ENCODE measurements around the gene HLA-DQB1.
"Not testable (repeated sequence)": the region's sequence is repeated elsewhere in the genome, so short reads cannot be mapped to it uniquely, and the experiment has no call there.

Gene HLA-DQB1

GRCh38 chr6:32659856-32660595 lies 6.4 kb downstream of the HLA-DQB1 start:
- no peak for DNase-seq

GRCh38 chr6:32658268-32658897 lies 8.1 kb downstream of the HLA-DQB1 start:
- no peak for DNase-seq

GRCh38 chr6:32657819-32658218 lies 8.6 kb downstream of the HLA-DQB1 start:
- DNase-seq = not testable (repeated sequence)

- DNase-seq = not testable (repeated sequence)
Observed at GRCh38 chr6:32657329-32657728, 9.1 kb downstream of the HLA-DQB1 start.

- no peak for DNase-seq
Observed at GRCh38 chr6:32655203-32655710, 11.2 kb downstream of the HLA-DQB1 start.

- no peak for DNase-seq
Observed at GRCh38 chr6:32645047-32645703, 21.3 kb downstream of the HLA-DQB1 start.

- DNase-seq = no peak
Observed at GRCh38 chr6:32643904-32644303, 22.6 kb downstream of the HLA-DQB1 start.

GRCh38 chr6:32642720-32643106 lies 23.7 kb downstream of the HLA-DQB1 start:
- no peak for DNase-seq

- DNase-seq = not testable (repeated sequence)
Observed at GRCh38 chr6:32641785-32642719, 24.4 kb downstream of the HLA-DQB1 start.

GRCh38 chr6:32641122-32641521 lies 25.3 kb downstream of the HLA-DQB1 start:
- DNase-seq = no peak

GRCh38 chr6:32639440-32640394 lies 26.7 kb downstream of the HLA-DQB1 start:
- no peak for DNase-seq

GRCh38 chr6:32638532-32639219 lies 27.8 kb downstream of the HLA-DQB1 start:
- no peak for DNase-seq

GRCh38 chr6:32637883-32638282 lies 28.6 kb downstream of the HLA-DQB1 start:
- no peak for DNase-seq

- DNase-seq = no peak
Observed at GRCh38 chr6:32637219-32637880, 29.1 kb downstream of the HLA-DQB1 start, which contains the start of gene HLA-DQA1. HLA-DQA1 (plus strand) TSS chr6:32637406; CDS start chr6:32637459, 53 bp downstream.

GRCh38 chr6:32635526-32636123 lies 30.8 kb downstream of the HLA-DQB1 start:
- no peak for DNase-seq

- DNase-seq = not testable (repeated sequence)
Observed at GRCh38 chr6:32629793-32630192, 36.7 kb downstream of the HLA-DQB1 start.

- DNase-seq = no peak
Observed at GRCh38 chr6:32627831-32628230, 38.6 kb downstream of the HLA-DQB1 start.

GRCh38 chr6:32627249-32627648 lies 39.2 kb downstream of the HLA-DQB1 start:
- DNase-seq = no peak

GRCh38 chr6:32625137-32625536 lies 41.3 kb downstream of the HLA-DQB1 start:
- no peak for DNase-seq

GRCh38 chr6:32624565-32624964 lies 41.9 kb downstream of the HLA-DQB1 start:
- DNase-seq = no peak
